SK-N-SH treated with all-trans-retinoic acid at 6 μM for 48 hours (cell line): ENCODE measurements around the gene SPTBN4.

Source experiments
- ARNTL ChIP-seq: fragments of 450-650 bp; formaldehyde crosslinking; IDR thresholded peaks from 2 replicates; pipeline ENCODE4 v1.5.0; 2020; ENCODE audit warnings: low read depth, mild to moderate bottlenecking, moderate library complexity, borderline replicate concordance
- CREB5 ChIP-seq: fragments of 250-450 bp; sonication (Bioruptor Pico); IDR thresholded peaks from 2 replicates; pipeline ENCODE4 v1.5.1; 2020; ENCODE audit warnings: low read depth, mild to moderate bottlenecking, moderate library complexity
- GLIS3 ChIP-seq: fragments of 250-450 bp; sonication (Bioruptor Pico); IDR thresholded peaks from 2 replicates; pipeline ENCODE4 v1.5.0; 2020; ENCODE audit warnings: mild to moderate bottlenecking, moderate library complexity
- ISL1 ChIP-seq: fragments of 250-450 bp; sonication (Bioruptor Pico); IDR thresholded peaks from 2 replicates; pipeline ENCODE4 v2.1.2; 2022; ENCODE audit warnings: mild to moderate bottlenecking, moderate library complexity
- RARB ChIP-seq: fragments of 250-450 bp; sonication (Bioruptor Pico); IDR thresholded peaks from 2 replicates; pipeline ENCODE4 v1.8.0; 2021; ENCODE audit warnings: mild to moderate bottlenecking, moderate library complexity
- TCF4 ChIP-seq: fragments of 250-450 bp; sonication (Bioruptor Pico); IDR thresholded peaks from 2 replicates; pipeline ENCODE4 v1.8.0; 2021; ENCODE audit warnings: mild to moderate bottlenecking, moderate library complexity, borderline replicate concordance
- ZC3H10 ChIP-seq: fragments of 250-450 bp; sonication (Bioruptor Pico); IDR thresholded peaks from 2 replicates; pipeline ENCODE4 v1.5.1; 2021; ENCODE audit warnings: mild to moderate bottlenecking, moderate library complexity
- ZFP3 ChIP-seq: fragments of 250-450 bp; sonication (Bioruptor Pico); IDR thresholded peaks from 2 replicates; pipeline ENCODE4 v1.5.0; 2020; ENCODE audit warnings: mild to moderate bottlenecking, moderate library complexity
- ZFP30 ChIP-seq: fragments of 450-650 bp; formaldehyde crosslinking; IDR thresholded peaks from 2 replicates; pipeline ENCODE4 v1.5.0; 2022; ENCODE audit warnings: mild to moderate bottlenecking, moderate library complexity
- ZNF70 ChIP-seq: fragments of 450-650 bp; formaldehyde crosslinking; IDR thresholded peaks from 2 replicates; pipeline ENCODE4 v1.5.0; 2020; ENCODE audit warnings: mild to moderate bottlenecking, moderate library complexity
- TF ChIP-seq, protein P1 (sequence below): fragments of 250-450 bp; sonication (Bioruptor Pico); IDR thresholded peaks from 2 replicates; pipeline ENCODE4 v1.8.0; 2020; ENCODE audit warnings: mild to moderate bottlenecking, moderate library complexity, borderline replicate concordance
- TF ChIP-seq, protein P2 (sequence below): fragments of 250-450 bp; sonication (Bioruptor Pico); IDR thresholded peaks from 2 replicates; pipeline ENCODE4 v1.5.1; 2021; ENCODE audit warnings: mild to moderate bottlenecking, moderate library complexity

DNA sequence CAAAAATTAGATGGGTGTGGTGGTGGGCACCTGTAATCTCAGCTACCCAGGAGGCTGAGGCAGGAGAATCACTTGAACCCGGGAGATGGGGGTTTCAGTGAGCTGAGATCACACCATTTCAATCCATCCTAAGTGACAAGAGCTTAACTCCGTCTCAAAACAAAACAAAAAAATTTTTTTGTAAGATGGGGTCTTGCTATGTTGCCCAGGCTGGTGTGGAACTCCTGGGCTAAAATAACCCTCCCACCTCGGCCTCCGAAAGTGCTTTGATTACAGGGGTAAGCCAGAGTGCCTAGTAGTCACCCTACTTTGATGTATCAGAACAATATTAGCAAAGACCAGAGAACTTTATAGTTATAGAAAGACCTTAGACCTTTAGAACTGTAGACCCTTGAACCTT is 7.9 kb downstream of the SPTBN4 start:
- TF ChIP-seq RARB (no peak), ZFP3 (no peak), ZFP30 (CRISPR knock-in tag) (no peak), GLIS3 (no peak), ISL1 (CRISPR knock-in tag) (no peak), ZNF70 (CRISPR knock-in tag) (no peak), ZC3H10 (CRISPR knock-in tag) (no peak), ARNTL (no peak), CREB5 (CRISPR knock-in tag) (no peak), TCF4 (CRISPR knock-in tag) (no peak)
- TF ChIP-seq, protein P1, sequence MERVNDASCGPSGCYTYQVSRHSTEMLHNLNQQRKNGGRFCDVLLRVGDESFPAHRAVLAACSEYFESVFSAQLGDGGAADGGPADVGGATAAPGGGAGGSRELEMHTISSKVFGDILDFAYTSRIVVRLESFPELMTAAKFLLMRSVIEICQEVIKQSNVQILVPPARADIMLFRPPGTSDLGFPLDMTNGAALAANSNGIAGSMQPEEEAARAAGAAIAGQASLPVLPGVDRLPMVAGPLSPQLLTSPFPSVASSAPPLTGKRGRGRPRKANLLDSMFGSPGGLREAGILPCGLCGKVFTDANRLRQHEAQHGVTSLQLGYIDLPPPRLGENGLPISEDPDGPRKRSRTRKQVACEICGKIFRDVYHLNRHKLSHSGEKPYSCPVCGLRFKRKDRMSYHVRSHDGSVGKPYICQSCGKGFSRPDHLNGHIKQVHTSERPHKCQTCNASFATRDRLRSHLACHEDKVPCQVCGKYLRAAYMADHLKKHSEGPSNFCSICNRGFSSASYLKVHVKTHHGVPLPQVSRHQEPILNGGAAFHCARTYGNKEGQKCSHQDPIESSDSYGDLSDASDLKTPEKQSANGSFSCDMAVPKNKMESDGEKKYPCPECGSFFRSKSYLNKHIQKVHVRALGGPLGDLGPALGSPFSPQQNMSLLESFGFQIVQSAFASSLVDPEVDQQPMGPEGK (CRISPR knock-in tag), result no peak
- TF ChIP-seq, protein P2, sequence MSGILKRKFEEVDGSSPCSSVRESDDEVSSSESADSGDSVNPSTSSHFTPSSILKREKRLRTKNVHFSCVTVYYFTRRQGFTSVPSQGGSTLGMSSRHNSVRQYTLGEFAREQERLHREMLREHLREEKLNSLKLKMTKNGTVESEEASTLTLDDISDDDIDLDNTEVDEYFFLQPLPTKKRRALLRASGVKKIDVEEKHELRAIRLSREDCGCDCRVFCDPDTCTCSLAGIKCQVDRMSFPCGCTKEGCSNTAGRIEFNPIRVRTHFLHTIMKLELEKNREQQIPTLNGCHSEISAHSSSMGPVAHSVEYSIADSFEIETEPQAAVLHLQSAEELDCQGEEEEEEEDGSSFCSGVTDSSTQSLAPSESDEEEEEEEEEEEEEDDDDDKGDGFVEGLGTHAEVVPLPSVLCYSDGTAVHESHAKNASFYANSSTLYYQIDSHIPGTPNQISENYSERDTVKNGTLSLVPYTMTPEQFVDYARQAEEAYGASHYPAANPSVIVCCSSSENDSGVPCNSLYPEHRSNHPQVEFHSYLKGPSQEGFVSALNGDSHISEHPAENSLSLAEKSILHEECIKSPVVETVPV (CRISPR knock-in tag), result no peak
